Spleen (tissue), 7 donors: ENCODE results near the gene TREM2.

Source experiments
- POLR2AphosphoS5 ChIP-seq, 3 donors: sonication (generic); formaldehyde crosslinking; IDR thresholded peaks; one replicate each; pipeline ENCODE4 v1.5.1; 2017; ENCODE audit warnings: antibody characterized with exemption in 3 of 3
- TF ChIP-seq, protein P1 (sequence below), 11 experiments: fragments of 200-600 bp in 7 of 11; fragments of 450-650 bp in 4 of 11; sonication (generic) in 4 of 11; IDR thresholded peaks in 8 of 11; conservative IDR thresholded peaks in 3 of 11; 1 replicate in 7 of 11; 2 replicates in 4 of 11; pipeline versions ENCODE4 v1.4.0 to v1.8.0; 2016 to 2021; ENCODE audit warnings: antibody characterized with exemption in 11 of 11, inconsistent platforms in 4 of 11, mild to moderate bottlenecking in 1 of 11
- donor health status: DM: no; HTN: no; CAD: no; lungs with moderate emphysema.
- donor health status: DM: no; HTN: no; CAD: no.
- donor health status: DM: no; HTN: no; CAD: no.

DNA sequence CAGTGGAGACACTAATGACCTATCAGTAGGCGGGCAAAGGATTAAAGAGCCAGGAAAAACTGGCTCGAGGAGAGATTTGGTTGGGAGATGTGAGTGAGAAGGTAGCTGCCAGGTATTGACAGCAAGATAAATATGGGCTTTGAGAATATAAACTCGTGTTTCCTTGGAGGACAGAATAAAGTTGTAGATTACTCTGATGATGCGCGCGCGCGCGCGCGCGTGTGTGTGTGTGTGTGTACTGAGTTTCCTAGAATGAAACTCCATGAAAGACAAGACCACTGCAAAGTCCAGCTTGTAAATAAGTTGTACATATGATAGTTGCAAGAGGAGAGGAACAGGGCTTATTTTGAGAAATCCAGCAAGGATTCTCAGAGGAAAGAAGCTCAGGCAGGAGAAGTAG, 13.3 kb upstream of the TREM2 start:
- TF ChIP-seq, protein P1, sequence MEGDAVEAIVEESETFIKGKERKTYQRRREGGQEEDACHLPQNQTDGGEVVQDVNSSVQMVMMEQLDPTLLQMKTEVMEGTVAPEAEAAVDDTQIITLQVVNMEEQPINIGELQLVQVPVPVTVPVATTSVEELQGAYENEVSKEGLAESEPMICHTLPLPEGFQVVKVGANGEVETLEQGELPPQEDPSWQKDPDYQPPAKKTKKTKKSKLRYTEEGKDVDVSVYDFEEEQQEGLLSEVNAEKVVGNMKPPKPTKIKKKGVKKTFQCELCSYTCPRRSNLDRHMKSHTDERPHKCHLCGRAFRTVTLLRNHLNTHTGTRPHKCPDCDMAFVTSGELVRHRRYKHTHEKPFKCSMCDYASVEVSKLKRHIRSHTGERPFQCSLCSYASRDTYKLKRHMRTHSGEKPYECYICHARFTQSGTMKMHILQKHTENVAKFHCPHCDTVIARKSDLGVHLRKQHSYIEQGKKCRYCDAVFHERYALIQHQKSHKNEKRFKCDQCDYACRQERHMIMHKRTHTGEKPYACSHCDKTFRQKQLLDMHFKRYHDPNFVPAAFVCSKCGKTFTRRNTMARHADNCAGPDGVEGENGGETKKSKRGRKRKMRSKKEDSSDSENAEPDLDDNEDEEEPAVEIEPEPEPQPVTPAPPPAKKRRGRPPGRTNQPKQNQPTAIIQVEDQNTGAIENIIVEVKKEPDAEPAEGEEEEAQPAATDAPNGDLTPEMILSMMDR (IDR thresholded peaks at IDR 0.05 in 8 of 11, conservative IDR thresholded peaks at IDR 0.05 in 3 of 11): no peak
- TF ChIP-seq POLR2AphosphoS5 (IDR thresholded peaks at IDR 0.05): no peak
